Measurements from ENCODE around the gene COG8.

The COG8 gene

DNA sequence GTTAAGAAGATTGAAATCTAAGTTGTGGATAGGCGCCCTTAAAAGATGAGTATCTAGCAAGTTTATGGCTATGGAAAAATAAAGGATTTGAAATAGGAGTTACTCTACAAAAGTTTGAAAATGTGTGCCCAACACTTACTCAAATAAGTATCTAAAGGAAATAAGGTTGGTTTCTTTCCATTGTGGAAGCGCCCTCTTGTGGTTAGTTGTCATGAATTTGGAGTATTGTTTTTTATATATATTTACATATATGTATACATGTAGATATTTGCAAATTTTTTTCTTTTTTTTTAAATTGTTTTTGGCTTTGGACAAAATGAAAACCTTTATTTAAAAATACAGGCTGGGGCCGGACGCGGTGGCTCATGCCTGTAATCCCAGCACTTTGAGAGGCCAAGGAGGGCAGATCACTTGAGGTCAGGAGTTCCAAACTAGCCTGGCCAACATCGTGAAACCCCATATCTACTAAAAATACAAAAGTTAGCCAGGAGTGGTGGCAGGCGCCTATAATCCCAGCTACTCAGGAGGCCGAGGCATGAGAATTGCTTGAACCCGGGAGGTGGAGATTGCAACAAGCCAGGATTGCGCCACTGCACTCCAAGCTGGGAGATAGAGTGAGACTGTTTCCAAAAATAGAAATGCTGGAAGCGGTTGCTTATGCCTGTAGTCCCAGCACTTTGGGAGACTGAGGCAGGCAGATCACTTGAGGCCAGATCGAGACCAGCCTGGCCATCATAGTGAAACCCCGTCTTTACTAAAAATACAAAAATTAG is 52.2 kb downstream of the COG8 start:
- no peak for DNase-seq (ENCODE audit: low read depth in 2 of 2)

DNA sequence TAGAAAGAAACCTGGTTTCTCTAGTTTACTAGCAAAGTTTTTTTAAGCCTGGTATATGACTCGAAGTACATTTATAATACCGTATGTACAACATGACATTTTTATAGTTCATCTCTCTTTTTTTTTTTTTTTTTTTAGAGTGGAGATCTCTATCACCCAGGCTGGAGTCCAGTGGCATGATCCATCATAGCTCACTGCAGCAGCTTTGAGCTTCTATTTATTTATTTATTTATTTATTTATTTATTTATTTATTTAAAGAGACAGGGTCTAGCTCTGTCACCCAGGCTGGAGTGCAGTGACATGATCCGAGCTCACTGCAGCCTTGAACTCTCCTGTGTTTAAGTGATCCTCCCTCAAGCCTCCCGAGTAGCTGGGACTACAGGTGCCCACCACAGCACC is 54.1 kb downstream of the COG8 start:
- no peak for DNase-seq (ENCODE audit: low read depth in 2 of 2)

DNA sequence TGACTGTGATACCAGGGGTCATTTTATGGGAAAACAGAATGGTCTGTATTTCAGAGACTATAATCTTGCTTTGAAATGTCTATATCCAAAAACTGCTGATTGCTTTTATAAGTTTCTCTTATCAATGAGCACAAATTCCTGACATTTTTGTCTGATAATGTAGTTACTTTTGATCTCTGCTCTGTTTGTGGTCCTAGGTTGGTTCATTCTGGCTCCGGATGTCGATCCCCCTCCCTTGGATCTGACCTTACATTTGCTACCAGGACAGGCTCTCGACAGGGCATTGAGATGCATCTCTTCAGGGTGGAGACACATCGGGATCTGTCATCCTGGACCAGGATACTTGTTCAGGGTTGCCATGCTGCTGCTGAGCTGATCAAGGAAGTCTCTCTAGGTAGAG is 55.5 kb downstream of the COG8 start:
- DNase-seq (ENCODE audit: low read depth in 2 of 2), result no peak

DNA sequence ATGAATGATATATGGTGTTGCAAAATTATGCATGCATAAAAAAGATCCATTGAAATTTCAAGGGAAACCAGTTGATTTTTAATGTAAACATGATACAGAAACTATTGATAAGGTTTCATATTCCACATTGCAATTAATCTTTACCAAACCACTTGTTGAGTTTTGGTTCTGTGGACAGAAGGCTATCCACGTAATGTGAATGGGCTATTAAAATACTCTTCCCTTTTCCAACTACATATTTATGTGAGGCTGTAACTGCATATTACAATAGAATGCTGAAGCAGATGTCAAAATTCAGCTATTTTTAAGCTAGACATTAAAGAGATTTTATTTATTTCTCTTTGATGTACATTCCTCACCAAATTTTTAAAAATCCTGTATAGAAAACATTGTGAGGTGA is 62.0 kb downstream of the COG8 start:
- DNase-seq (ENCODE audit: low read depth in 2 of 2), result peak; percentile 68 to 73

Data from fibroblast of skin of left biceps (primary cell).